DMS79 (cell line): ENCODE data around the gene PTPN20.

Source experiments
- DNase-seq: peaks from one replicate; lab custom pipeline; 2025; lab: John Stamatoyannopoulos, UW

PTPN20 gene

DNA sequence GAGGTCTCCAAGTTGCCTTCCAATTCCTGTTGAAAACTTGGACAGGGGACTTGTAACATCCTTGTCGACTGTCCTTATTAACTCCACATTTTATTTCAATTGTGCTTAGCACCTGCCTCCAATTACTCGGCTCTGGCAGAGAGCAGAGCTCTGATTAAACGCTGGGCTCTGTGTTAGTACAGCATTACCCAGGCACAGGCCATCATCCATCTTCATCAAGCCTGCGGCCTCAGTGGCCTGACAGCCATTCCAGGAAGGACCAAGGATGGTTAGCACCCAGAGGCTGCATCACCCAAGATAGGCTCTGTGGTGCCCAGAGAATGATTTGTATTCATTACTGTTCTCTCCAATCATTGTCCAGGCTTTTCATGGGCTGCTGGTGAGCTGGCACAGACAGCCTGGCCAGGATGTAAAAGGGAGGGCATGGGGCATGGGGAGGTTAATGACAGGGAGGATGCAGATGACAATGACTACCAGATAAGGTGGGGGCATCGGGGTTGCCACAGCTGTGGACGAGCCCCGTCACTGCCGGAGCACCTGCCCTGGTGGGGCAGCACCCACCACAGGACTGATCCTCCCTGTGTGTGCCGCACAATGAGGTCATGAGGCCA, 123.3 kb downstream of the PTPN20 start:
- no peak for DNase-seq

DNA sequence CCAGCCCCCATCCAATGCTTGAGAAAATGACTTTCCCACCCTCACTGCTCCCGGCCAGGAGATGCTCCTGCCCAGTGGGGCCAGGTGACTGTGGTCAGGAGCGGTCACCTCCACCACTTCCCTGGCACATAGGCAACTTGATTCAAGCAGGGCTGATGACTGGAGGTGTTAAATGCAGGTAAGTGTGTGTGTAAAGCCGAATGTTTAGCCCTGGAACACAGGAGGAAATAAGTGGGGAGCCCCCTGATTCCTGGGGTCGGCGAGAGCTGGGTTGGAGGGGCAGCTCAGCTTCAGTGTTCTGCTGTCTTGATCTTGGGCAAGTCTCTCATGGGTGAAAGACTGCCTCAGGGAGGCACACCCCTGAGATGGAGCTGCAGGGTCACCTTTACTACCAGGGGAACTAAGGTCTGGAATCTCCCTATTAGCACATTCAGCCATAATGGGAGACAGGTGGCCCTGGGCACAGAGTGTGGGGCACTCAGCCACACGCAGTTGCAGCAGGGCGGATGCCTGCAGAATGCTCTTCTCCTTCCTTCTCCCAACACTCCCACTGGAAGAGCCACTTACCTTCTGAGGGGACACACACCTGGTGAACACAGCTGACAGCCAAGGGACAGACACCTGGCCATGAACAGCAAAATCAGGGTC, 124.1 kb downstream of the PTPN20 start:
- no peak for DNase-seq

DNA sequence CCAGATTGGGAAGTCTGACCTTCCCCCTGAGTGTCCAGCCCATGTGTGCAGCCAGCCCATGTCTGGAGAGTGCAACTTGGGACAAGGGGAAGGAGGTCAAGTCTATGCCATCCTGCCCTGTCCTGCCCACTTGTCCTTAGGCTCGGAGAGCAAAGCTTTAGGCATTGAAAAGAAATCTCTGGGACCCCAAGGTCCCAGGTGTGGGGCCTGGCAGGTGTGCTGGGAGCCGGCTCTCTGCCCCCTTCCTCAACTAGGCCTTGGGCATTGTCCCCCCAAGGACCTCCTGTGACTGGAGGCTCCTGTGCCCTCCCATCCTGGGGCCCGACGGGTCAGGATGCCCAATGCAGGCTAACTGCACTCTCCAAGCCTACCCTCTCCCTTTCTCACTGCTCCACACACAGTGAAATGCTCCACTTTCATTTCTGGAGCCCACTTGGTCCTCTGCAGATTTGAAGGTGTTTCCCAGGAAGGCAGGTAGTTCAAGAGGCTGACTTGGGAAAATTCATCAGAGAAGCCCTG, 124.7 kb downstream of the PTPN20 start:
- DNase-seq: no peak

DNA sequence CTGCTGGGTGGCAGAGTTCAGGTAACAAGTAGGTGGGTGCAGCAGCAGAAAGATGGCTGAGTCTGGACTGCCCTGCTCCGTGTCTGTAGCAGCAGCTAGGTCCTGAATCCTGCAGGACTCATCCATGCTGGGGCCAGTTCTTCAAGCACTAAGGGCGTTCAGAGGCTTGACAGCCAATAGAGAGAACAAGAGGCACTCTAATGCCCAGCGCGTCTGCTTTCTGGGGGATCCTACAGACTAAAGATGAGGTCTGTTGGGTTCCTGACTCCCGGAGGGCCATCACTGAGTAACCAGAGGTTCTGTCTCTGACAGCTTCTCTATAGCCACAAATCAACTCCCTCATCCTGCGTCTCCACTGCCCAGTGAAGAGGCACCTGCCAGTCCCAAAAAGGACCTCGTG, 125.5 kb downstream of the PTPN20 start:
- DNase-seq: no peak

DNA sequence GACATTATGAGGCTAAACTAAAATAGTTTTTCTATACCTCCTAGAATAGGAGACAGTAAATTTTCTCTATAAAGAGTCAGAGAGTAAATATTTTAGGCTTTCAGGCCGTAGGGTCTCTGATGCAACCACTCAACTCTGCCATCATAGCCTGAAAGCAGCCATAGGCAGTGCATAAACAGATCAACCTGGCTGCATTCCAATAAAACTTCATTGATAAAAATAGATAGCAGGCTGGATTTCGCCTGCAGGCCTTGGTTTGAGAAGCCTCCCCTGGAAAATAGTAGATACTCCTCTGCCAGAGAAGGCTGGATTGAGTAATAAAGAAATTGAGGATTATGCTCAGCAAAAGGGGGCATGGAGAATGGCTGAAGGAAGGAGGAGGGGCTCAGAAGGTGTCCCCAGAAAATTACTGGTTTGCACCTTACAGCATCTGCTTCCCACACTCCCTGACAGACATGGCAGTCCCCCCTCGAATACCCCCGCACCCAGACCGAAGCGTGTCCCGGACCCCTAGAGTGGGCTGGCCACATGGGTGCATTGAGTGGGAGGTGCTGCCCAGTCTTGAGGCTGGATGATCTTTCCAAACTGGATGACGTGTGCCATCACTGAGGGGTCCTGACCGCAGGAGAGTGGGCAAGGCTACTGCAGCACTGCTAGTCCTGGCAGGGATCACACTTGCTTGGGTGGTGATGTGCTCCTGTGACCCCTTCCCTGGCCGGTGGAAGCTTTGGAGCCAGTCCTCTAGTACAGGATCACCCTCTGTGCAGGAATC, 126.6 kb downstream of the PTPN20 start:
- no peak for DNase-seq

DNA sequence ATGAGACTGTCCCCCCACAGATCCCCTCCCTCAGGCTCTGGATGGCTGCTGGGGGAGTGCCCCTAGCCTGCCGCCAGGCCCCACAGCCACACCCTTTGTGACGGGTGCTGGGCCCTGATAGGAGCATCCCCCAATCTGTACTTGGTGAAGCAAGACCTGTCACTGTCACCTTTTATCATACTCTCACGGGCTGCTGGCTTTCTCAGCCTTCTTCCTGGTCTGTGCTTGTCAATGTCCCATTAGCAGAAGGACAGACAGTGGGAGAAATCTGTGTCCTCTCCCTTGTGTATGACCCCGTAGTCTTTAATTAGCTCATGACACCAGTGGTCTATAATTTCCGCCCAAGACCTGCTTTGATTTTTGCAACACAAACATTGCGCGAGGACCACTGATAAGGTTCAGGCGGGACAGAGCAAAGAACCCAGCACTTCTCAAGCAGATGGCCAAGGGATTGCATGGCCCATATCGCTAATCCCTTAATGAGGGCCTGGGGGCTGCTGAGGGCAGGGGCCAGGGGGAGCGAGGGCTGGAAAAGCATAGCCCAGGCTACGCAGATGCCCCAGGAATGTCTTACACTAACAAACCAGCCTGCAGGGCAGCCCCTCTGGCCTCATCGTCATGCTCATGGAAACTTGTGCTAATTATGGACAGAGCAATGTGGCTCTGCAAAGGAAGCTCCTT, 127.8 kb downstream of the PTPN20 start:
- DNase-seq: no peak

DNA sequence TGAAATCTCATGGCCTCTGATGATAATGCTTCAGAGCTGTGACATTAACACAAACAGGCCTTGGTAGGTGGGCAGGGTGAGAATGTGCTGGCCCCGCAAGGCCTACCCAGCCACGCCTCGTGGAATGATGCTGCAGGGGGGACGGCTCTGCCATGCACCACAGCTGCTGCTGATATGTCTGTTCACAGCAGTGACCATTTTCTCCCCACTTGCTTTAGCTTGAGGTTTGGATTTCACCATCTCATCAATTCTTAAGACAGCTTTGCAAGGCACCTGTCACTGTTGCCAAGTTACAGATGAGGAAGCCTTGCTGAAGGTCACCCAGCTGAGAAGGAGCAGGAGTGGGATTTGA, 128.3 kb downstream of the PTPN20 start:
- DNase-seq: no peak

DNA sequence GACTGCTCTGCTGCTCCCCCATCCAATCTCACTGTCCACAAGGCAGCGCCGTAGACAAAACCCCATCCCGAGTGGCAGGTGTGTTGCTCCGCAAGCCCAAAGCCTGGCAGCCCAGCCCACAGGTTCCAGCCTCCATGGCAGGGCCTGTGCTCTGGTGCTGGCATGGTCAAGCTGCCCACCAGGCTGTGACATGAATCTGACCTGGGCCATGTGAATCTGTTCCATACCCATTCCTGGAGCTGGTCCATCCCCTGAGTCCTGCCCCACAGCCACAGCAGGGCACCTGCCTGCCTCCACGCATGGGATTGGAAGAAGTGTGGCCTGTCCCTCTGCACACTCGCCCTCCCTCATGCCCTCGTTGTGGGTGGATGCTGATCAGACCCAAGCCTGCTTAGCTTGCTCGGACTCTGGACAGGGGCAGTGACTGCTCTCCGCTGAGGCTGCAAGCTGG, 128.8 kb downstream of the PTPN20 start:
- no peak for DNase-seq

DNA sequence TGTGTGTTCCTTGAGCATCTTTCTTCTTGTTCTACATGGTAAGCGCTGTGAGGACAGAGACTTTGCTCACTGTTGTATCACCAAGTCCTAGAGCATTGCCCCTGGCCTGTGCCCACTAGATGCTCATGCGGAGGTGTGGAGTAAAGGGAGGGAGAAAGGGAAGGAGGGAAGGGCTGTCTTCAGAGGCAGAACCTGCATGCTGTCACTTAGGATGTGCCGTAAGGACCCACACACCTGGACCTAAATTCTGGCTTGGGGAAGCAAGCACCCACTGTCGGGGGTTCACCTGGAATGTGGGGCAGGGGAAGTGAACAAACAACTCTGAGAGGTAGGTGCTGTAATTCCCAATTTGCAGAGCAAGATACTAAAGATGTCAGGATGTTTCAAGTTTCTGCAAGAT, 129.5 kb downstream of the PTPN20 start:
- no peak for DNase-seq

DNA sequence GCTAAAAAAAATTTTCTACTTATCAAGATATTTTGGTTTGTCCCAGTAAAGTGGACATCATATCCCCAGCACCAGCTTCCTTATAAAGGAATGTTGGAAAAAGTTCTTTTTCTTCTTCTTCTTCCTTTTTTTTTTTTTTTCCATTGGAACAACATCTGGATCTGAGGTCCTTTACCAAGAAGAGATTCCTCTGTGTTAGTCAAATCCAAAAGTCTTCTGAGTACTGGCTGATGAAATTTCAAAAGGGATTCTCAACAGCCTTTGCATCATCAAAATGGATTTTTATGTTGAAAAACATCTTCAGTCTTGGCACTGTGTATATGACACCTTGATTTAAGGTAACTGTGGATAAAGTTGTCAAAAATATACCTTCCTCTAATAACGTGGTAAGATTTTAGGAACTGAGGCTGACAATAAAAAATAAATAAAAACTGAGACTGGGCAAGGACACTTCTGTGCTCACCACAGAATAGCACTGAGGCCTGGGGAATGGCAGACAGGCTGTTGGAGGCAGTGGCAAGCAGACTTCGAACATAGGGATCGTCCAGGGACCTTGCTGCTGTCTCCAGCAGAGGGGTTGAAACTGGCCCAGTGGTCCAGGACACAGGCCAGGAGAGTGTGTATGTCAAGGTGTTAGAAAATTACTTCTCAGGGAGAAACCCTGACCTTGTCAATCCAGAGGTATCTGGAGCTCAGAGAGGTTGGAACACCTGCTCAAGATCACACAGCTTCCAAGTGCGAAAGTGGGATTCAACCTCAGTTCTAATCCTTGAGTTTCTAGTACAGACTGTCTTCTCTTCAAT, 130.4 kb downstream of the PTPN20 start:
- DNase-seq: no peak

DNA sequence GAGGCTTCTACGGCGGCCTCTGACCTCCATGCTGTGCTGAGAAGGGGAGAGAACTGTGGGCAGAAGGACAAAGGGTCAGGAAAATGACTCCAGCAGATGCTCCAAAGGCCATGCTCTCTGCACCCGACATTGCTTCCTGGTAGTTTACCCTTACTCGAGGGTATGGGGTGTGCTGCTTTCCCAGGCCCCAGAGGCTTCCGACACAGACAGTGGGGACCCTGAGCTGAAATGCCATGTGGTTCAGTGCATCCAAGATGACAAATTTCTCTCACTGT, 130.9 kb downstream of the PTPN20 start:
- no peak for DNase-seq

DNA sequence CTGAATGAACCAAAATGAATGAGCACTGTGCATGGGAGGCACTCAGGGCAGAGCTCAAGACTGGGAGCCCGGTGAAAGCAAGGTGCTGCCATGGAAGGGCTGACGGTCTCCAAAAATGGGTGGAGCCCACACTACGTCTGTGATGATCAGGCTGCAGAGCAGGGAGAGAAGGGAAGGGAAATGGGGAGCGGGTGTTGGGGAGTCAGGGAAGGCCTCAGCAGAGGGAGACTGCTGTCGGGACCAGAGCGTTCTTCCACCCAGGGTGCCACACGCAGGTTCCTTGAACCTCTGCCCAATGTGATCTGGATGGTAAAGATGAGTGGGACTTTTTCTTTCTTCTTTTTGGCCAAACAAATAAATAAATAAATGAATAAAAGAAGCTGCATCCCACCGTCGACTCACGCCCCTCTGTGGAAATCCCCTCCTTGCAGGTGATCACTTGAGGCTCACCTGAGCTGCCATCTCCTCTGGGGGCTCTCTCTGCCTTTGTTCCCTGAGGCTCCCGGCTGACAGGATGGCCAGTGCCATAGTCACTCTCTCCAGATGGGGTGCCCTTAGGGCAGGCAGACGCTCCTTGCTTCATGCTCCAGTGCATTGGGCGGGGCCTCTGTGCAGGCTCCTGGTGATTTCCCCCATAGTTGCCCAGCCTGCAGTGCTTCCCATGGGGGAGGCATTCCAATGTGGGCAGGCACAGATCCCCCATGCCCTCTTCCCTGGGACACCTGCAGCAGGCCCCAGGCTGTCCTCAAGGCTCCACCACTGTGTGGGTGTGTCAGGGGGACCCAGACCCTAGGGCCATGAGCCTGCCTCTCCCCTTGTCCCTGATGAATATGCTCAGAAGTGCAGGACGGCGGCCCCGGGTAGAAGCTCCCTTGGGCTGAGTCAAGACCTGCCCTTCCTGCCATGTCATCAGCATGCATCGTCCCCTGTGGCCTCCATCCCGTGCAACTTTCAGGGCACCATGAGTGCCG, 131.8 kb downstream of the PTPN20 start:
- DNase-seq: no peak

DNA sequence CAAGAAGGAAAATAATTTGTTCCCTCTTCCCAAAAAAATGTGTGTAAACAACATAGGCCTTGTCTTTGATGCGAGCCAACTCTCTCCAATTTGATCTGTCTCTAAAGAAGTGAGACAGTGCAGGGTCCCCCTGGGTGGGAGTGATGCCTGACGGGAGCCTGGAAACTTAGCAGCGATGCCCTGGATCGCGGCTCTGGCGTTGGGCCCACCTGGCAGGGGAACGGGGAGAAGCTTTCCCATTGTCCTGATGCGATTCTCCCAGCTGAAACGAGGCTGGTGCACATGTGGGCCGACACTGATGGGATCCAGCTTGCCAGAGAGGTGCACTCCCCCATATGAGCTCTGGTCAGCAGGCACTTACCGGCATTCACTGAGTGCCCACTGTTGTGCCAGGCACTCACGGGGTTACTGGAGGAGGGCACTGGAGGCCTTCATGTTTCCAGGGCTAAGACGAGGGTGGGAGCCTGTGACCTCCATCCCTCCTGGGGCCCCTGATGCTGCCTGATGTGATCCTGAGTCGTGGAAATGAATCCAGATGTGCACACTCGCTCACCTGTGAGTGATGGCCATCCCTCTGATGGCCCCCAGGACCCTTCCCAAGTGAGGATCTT, 132.8 kb downstream of the PTPN20 start:
- DNase-seq: no peak

DNA sequence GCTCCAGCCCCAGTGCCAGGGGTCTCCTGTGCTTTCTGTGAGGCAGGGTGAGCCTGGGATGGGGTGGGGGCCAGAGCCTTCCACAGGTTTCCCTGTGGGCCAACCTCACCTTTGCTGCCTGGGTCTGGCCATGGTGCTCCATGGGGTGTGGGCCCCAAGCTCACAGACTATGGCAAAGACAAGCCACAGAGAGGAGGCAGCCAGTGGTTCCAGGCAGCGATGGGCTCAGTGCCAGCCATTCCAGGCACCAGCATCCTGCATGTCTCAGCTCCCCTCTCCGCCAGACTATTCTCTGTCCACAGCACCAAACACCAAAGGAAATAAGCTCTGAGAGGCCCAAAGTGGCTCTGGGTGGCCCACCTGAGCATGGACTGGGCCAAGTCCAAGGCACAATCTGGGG, 133.5 kb downstream of the PTPN20 start:
- DNase-seq: no peak

DNA sequence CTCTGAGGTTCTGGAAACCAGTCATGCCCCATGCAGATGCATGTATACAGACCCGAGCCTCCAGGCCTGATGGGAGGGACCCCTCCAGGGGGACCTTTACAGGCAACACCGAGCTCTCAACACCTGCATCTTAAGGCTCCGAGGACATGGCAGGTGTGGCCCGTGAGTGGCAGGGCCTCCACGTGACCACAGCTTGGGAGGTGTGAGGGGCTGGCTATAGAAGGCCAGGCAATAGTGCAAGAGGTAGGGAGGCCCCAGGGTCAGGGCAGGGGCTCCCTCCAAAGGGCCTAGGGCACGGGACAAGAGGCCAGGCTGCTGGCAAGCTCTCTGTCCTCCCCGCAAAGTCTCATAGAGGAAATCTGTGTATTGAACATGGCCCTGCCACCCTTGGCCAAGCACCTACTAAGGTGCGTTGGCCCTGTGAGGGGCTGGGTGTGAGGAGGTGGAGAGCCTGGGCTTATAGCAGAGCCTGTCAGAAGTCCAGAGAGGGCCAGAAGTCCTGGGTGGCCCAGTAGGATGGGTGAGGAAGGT, 134.2 kb downstream of the PTPN20 start:
- no peak for DNase-seq

DNA sequence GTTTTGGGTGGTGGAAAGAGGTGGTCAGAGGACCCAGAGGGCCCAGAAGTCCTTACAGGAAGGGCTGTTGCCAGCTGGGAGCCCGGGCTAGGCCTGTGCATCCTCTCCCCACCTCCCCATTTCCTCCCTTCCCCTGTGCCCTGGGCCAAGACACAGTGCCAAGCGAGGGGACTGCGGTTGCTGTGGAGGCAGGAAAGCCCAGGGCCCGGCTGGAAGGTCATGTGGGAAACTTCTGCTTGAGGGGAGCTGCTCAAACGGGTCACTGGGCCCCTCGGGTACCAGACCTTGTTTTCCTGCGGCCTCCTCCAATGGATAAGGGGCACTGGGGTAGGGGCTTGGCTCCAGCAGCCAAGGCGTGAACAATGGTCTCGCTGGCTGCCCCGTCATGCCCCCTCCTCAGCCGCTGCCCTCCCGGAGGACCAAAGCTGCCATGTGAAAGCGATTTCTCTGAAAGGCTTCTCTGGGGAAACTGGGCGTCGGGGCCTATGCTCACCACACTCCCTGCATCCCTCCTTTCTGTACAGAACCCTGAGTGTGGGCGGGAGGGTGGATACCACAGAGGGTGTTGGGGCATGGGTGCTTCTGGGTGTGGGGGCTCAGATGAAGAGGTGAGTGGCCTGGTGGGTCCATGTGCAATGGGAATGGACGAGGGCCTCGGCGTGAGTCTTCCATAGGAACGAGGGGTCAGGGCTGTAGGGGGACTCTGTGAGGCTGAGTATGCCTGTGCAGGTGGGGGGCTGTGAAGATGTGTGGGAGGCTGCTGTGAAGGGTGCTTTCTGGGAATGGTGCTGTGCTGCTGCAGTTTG, 135.3 kb downstream of the PTPN20 start:
- no peak for DNase-seq

DNA sequence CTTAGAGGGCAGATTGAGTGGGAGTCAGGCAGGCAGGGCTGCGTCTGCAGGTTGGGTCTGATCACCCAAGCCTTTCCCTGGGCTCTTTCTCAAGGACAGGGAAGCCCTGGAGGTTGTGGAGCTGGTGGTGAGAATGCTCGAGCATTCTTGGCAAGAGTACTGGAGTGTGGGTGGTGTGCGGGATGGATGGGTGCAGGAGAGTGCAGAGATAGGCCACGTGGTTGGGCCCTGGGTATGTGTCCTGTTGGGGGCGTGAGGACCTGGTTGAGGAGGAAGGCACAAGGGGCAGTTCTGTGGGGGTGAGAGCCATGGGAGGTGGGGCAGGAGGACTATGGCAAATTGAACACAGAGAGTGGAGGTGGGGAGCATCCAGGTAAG, 135.9 kb downstream of the PTPN20 start:
- DNase-seq: no peak

DNA sequence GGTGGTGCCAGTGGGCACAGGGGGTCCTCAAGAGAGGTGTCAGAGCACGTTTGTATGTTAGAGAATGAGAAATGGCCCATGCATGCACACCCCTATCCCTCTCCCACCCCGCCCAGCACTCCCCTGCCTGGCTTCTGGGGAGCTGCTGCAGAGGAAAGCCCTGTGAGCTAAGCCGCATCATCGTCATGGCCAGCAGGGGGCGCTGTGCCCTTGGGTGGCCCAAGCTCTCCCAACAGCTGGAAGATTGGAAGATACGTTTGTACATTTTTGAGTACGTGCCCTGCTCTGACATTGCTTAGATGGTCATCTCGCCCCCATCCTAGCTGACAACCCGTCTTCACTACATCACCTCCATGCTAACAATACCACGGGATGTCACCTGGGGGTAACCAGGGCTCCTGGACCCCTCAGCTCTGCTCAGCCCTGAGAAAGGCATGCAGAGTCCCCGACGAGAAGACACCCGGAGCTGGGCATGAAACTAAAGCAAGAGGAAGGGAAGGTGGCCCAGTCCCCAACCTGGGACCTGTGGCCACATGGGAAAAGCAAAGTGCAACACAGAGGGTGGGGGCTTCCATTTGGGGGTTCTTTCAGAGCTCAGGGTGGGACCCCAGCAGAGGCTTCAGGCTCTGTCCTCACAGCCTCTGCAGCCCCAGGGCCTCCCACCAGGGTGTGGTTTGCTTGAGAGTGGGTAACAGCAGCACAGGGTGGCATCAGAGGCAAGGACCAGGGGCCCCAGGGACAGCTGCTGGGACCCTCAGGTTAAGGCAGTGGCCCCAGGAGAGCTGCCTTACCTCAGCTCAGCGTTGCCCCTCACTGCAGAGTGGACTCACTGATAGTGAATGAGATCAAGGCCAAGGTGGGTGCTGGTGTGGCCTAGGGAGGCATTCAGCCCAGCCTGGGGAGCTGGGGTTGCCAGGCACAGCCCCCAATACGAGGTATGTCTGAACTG, 136.6 kb downstream of the PTPN20 start:
- no peak for DNase-seq
